Spinal cord (tissue), 10 donors: ENCODE results near the gene NOBOX. TPM values are rescaled to one million over a fixed set of nuclear protein-coding genes. Genes with fewer than 3 reads are reported as not detected.

Source experiments
- DNase-seq, 6 donors: peaks; one replicate each; pipeline versions ENCODE4 v3.0.0 to v3.0.0-alpha.2; 2013 to 2015; ENCODE audit warnings: low spot score in 6 of 6, low read depth in 4 of 6
- H3K27ac ChIP-seq: one replicate; pipeline ENCODE4 v1.5.1; 2013; ENCODE audit warnings: low read depth, low read length, control low read depth
- H3K27me3 ChIP-seq: one replicate; pipeline ENCODE4 v1.6.1; 2013; ENCODE audit warnings: low read length; ENCODE audit not compliant: control insufficient read depth, insufficient read depth
- H3K36me3 ChIP-seq: one replicate; pipeline ENCODE4 v1.6.1; 2013; ENCODE audit warnings: low read length; ENCODE audit not compliant: control insufficient read depth, insufficient read depth
- H3K4me1 ChIP-seq: one replicate; pipeline ENCODE4 v1.6.1; 2013; ENCODE audit warnings: low read length; ENCODE audit not compliant: control insufficient read depth, insufficient read depth
- H3K4me3 ChIP-seq: one replicate; pipeline ENCODE4 v1.5.1; 2013; ENCODE audit warnings: low read depth, low read length, control low read depth
- H3K9me3 ChIP-seq: one replicate; pipeline ENCODE4 v1.6.1; 2013; ENCODE audit warnings: low read length; ENCODE audit not compliant: control insufficient read depth, insufficient read depth
- WGBS: methylation state at CpG from one replicate; pipeline ENCODE4 v1.1.5; 2013; ENCODE audit warnings: missing lambda C conversion rate; ENCODE audit not compliant: insufficient coverage; 5-methylcytosine and 5-hydroxymethylcytosine counted together
- polyA plus RNA-seq, 2 donors: library from polyadenylated mRNA; unstranded; fragments of 120-200 nt; gene quantifications; one replicate each; pipeline ENCODE4 v1.2.1, GENCODE V29; 2013; ENCODE audit not compliant: insufficient read length in 2 of 2
- total RNA-seq, 2 donors: library from RNA; depleted of rRNA in 1 of 2; stranded (reverse); fragments of 120-200 nt in 1 of 2; fragments of >200 nt in 1 of 2; gene quantifications; one replicate each; pipeline versions ENCODE4 v1.2.3 to v1.2.4, GENCODE V29; 2013 to 2014
- donor health status: healthy.

The NOBOX gene
- total and polyA plus RNA-seq, 4 donors = not detected

DNA sequence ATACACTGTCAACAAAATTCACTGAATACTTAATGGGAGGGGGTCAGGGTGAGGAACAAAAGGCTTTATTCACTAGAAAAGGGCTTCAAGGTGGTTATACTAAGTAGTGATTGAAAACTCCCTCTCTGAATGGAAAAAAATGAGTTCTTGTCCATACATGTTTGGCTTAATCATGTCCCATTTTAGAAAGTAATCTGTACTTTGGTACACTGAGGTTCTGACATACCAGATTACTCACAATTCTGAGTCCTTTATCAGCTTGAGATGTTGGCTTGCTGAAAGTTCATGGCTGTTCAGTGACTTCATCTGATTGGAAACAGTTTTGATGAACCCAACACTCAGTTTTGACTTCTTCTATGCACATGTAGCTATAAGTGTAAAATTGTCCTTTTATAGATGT lies 12.8 kb upstream of the NOBOX start:
- Histone ChIP-seq H3K4me1 (no peaks in the 10 kb centered on the region), H3K27ac (no peak overlapping the region), H3K36me3 (no peaks in the 10 kb centered on the region), H3K9me3 (no peaks in the 10 kb centered on the region), H3K4me3 (no peak overlapping the region), H3K27me3 (no peaks in the 10 kb centered on the region)
- no peak for DNase-seq

DNA sequence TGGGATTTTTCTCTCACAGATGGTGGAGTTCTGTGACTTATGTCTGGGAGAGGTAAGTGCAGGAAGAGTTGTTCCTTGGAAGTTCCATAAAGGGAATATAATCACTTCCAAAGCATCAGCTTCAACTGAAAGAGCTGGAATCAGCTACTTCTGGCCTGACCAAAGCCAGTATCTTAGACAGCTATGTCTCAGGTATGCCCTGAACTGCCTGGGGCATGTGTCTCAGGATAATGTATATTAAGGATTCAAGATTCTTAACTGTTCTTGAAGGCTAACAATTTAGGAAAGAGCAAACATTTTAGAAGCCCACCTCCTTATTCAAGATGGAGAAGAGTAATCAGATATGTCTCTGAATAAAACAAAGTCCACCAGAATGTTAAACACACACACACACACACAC lies 12.4 kb upstream of the NOBOX start:
- H3K27me3 ChIP-seq = no peaks in the 10 kb centered on the region
- H3K9me3 ChIP-seq = no peaks in the 10 kb centered on the region
- no peaks in the 10 kb centered on the region for H3K4me1 ChIP-seq
- H3K27ac ChIP-seq = no peak overlapping the region
- no peaks in the 10 kb centered on the region for H3K36me3 ChIP-seq
- DNase-seq = no peak
- H3K4me3 ChIP-seq = no peak overlapping the region

DNA sequence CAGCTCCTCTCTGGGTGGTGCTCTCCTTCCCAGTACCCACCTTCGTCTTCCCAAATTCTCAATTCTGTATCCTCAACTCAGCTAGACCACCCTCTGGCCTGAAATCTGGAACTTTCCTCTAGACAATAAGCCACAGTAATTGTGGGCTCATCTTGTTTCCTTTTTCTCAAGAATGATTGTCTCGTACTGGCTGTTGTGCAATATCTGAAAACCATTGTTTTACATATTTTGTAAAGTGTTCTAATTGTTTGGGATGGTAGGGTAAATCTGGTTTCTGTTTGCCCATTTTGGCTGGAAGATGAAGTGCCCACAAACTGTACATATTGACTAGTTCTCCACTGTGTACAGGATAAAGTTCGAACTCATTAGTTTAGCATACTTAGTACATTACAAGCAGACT lies 11.3 kb upstream of the NOBOX start:
- no peaks in the 10 kb centered on the region for H3K27me3 ChIP-seq

GRCh38 chr7:144410441-144410840 lies 6.9 kb upstream of the NOBOX start:
- WGBS = 24% methylated on average over 4 of the region's 4 CpGs
- H3K4me3 ChIP-seq = no peak overlapping the region
- DNase-seq = peak in 1 of 6 donors; percentile 32
- H3K27me3 ChIP-seq = no peaks in the 10 kb centered on the region
- H3K36me3 ChIP-seq = no peaks in the 10 kb centered on the region
- H3K27ac ChIP-seq = no peak overlapping the region
- H3K4me1 ChIP-seq = no peaks in the 10 kb centered on the region
- no peaks in the 10 kb centered on the region for H3K9me3 ChIP-seq

More for the DNA sequence above, 11.3 kb upstream of the NOBOX start:
- WGBS = 82% methylated on average over 1 of the region's 3 CpGs
- no peaks in the 10 kb centered on the region for H3K36me3 ChIP-seq
- H3K27ac ChIP-seq = no peak overlapping the region
- no peak for DNase-seq
- H3K4me1 ChIP-seq = no peaks in the 10 kb centered on the region
- H3K4me3 ChIP-seq = no peak overlapping the region
- no peaks in the 10 kb centered on the region for H3K9me3 ChIP-seq

- H3K36me3 ChIP-seq = no peaks in the 10 kb centered on the region
- no peaks in the 10 kb centered on the region for H3K4me1 ChIP-seq
- H3K9me3 ChIP-seq = no peaks in the 10 kb centered on the region
- H3K27me3 ChIP-seq = no peaks in the 10 kb centered on the region
- no peak for DNase-seq
- H3K4me3 ChIP-seq = no peak overlapping the region
- no peak overlapping the region for H3K27ac ChIP-seq
- WGBS = 81% methylated on average over 1 of the region's 3 CpGs
These were observed 4.6 kb upstream of the NOBOX start for GRCh38 chr7:144408121-144408520.

DNA sequence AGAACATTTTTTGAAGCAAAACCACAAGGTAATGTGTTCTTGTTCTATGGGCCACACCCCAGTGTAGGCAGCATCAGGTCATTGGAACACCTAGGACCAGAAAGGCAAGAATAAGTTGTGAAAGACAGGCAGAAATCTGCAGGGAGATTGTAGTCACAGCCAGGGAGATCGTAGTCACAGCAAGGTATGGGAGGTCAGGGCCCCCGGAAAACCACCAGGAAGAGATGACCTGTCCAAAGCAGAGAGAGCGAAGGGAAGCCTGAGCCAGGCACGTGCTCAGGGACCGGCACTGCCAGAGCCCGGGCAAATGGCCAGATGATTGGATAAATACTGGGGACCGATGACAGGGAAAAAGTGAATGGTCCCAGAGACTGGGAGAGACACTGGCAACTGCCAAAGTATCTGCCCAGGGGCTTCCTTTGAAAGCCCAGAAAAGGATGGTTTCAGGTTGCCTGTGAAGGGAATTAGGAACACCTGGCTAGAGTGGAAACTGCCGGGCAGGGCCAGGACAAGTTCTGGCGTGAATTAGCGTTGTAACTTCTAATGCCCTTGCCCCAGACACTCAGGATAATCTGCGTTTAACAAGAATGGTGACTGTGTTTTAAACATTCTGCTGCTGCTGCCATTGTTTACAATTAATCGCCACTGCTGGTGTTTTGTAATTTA lies 3.9 kb upstream of the NOBOX start:
- DNase-seq = no peak
- Histone ChIP-seq H3K4me3 (no peak overlapping the region), H3K27me3 (no peaks in the 10 kb centered on the region), H3K36me3 (no peaks in the 10 kb centered on the region), H3K27ac (no peak overlapping the region), H3K4me1 (no peaks in the 10 kb centered on the region), H3K9me3 (no peaks in the 10 kb centered on the region)
- WGBS = 60% methylated on average over 11 of the region's 12 CpGs

- no peaks in the 10 kb centered on the region for H3K9me3 ChIP-seq
- H3K27ac ChIP-seq = no peak overlapping the region
- no peak overlapping the region for H3K4me3 ChIP-seq
- no peaks in the 10 kb centered on the region for H3K36me3 ChIP-seq
- no peaks in the 10 kb centered on the region for H3K4me1 ChIP-seq
- DNase-seq = no peak
- no peaks in the 10 kb centered on the region for H3K27me3 ChIP-seq
- WGBS = 93% methylated on average over 3 of the region's 4 CpGs
These were observed 1.5 kb upstream of the NOBOX start for GRCh38 chr7:144404946-144405345.

DNA sequence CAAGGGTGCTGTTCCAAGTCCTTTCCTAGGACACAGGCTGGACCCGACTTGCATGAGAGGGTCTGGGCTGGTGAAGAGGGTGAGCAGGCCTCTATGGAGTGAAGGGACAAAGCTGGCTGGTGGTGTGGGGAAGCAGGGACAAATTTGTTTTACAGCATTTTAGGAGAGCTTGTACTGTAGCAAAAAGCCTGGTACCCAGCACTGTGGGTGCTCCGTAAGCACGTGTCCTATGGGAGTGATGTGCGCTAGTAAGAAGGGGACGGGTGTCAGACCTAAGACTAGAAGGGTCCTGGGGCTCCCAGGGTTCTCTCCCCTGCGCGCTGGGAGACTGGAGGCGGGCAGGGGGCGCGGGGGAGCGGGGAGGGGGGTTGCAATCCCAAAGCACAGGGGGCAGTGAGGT lies 391 bp downstream of the NOBOX start:
- WGBS = 94% methylated on average over 5 of the region's 11 CpGs
- Histone ChIP-seq H3K27me3 (no peaks in the 10 kb centered on the region), H3K36me3 (no peaks in the 10 kb centered on the region), H3K4me3 (no peak overlapping the region), H3K4me1 (no peaks in the 10 kb centered on the region), H3K9me3 (no peaks in the 10 kb centered on the region), H3K27ac (no peak overlapping the region)
- DNase-seq = no peak

DNA sequence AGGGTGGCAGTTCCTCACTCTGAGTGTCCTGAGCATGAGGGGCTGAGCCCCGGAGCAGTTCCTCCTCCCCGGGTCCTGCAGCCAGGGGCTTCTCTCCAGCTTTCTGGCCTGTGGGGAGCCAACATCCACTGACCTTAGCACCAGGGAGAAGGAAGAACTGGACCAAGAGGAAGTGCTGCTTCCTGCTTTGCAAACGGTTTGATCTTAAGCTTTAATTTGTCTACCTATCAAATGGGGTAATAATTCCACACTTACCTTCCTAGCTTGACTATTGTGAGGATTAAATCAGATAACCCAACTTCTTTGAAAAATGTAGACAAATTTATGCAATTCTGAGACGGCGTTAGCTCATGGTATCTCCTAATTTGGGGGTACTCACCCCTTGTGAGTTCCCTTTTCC lies 2.0 kb downstream of the NOBOX start:
- no peak for DNase-seq
- H3K4me3 ChIP-seq = no peak overlapping the region

GRCh38 chr7:144399946-144400345 lies 3.5 kb downstream of the NOBOX start:
- no peak for DNase-seq
- Histone ChIP-seq H3K27me3 (no peaks in the 10 kb centered on the region), H3K27ac (no peak overlapping the region), H3K4me3 (no peak overlapping the region), H3K36me3 (no peaks in the 10 kb centered on the region), H3K4me1 (no peaks in the 10 kb centered on the region), H3K9me3 (no peaks in the 10 kb centered on the region)
- 90% methylated on average over 8 of the region's 11 CpGs for WGBS

More for the DNA sequence above, 2.0 kb downstream of the NOBOX start:
- H3K9me3 ChIP-seq = no peaks in the 10 kb centered on the region
- H3K27me3 ChIP-seq = no peaks in the 10 kb centered on the region
- no peaks in the 10 kb centered on the region for H3K4me1 ChIP-seq
- WGBS = 83% methylated on average over 2 of the region's 5 CpGs
- no peak overlapping the region for H3K27ac ChIP-seq
- no peaks in the 10 kb centered on the region for H3K36me3 ChIP-seq
